IMR-90 (cell line): ENCODE measurements around the gene CDCP2. TPM values are rescaled to one million over a fixed set of nuclear protein-coding genes. Genes with fewer than 3 reads are reported as not detected.

Source experiments
- ATAC-seq: fragments of 200-7000 bp; cut with Tn5 transposase; 2 replicates; pipeline ENCODE4 v1.9.1; 2020; ENCODE audit warnings: low read depth, mild to moderate bottlenecking, moderate library complexity
- BruUV-seq: library from RNA; stranded (reverse); fragments of 400-500 nt; replicated peaks from 2 replicates; lab custom pipeline; 2021; lab: Mats Ljungman, UMichigan
- CTCF ChIA-PET: fragments of 300-600 bp; formaldehyde crosslinking; extraction: SDS; loops from one replicate; lab custom pipeline; 2021; ENCODE audit warnings: antibody characterized with exemption; lab: Yijun Ruan, JAX
- POLR2A ChIA-PET: fragments of 300-600 bp; sonication (Branson Sonifier 250); formaldehyde crosslinking; loops from one replicate; lab custom pipeline; 2022; ENCODE audit warnings: antibody characterized with exemption; ENCODE audit not compliant: unreplicated experiment; lab: Charles Lee
- DNase-seq: peaks from one replicate; pipeline ENCODE4 v3.0.0; 2013
- H2AFZ ChIP-seq: replicated peaks from 2 replicates; pipeline ENCODE3; 2013; ENCODE audit warnings: low read length, mild to moderate bottlenecking; ENCODE audit not compliant: poor library complexity
- H2AK5ac ChIP-seq: 2 replicates; pipeline ENCODE4 v1.6.1; 2013; ENCODE audit warnings: low read depth, low read length, inconsistent platforms
- H2AK9ac ChIP-seq: replicated peaks from 2 replicates; pipeline ENCODE3; 2013; ENCODE audit warnings: mild to moderate bottlenecking, low read depth, low read length, moderate library complexity; ENCODE audit not compliant: poor library complexity
- H2BK120ac ChIP-seq: 2 replicates; pipeline ENCODE4 v1.6.1; 2013; ENCODE audit warnings: low read depth, low read length, inconsistent platforms
- H2BK15ac ChIP-seq: 3 replicates; pipeline ENCODE4 v1.6.1; 2013; ENCODE audit warnings: low read depth, low read length, inconsistent platforms
- H2BK20ac ChIP-seq: 2 replicates; pipeline ENCODE4 v1.6.1; 2013; ENCODE audit warnings: low read depth, mild to moderate bottlenecking, inconsistent platforms, low read length, moderate library complexity
- H2BK5ac ChIP-seq: 2 replicates; pipeline ENCODE4 v1.6.1; 2013; ENCODE audit warnings: mild to moderate bottlenecking, low read depth, low read length, inconsistent platforms; ENCODE audit not compliant: poor library complexity, severe bottlenecking
- H3K14ac ChIP-seq: replicated peaks from 2 replicates; pipeline ENCODE4 v1.6.1; 2013; ENCODE audit warnings: low read depth, low read length, inconsistent platforms
- H3K18ac ChIP-seq: 2 replicates; pipeline ENCODE4 v1.6.1; 2013; ENCODE audit warnings: low read depth, low read length, control low read depth
- H3K23ac ChIP-seq: 2 replicates; pipeline ENCODE4 v1.6.1; 2013; ENCODE audit warnings: low read depth, low read length, inconsistent platforms
- H3K27ac ChIP-seq: 2 replicates; pipeline ENCODE4 v1.5.1; 2013; ENCODE audit warnings: mild to moderate bottlenecking, control low read depth, low read length; ENCODE audit not compliant: insufficient read depth
- H3K27me3 ChIP-seq: 2 replicates; pipeline ENCODE4 v1.6.1; 2013; ENCODE audit warnings: low read length; ENCODE audit not compliant: control insufficient read depth, insufficient read depth
- H3K36me3 ChIP-seq: 2 replicates; pipeline ENCODE4 v1.6.1; 2013; ENCODE audit warnings: low read length, mixed read lengths; ENCODE audit not compliant: control insufficient read depth, insufficient read depth
- H3K4ac ChIP-seq: 2 replicates; pipeline ENCODE4 v1.6.1; 2013; ENCODE audit warnings: low read depth, low read length, inconsistent platforms
- H3K4me1 ChIP-seq: 2 replicates; pipeline ENCODE4 v1.6.1; 2013; ENCODE audit warnings: low read length, mixed read lengths; ENCODE audit not compliant: control insufficient read depth, insufficient read depth
- H3K4me2 ChIP-seq: 2 replicates; pipeline ENCODE4 v1.6.1; 2013; ENCODE audit warnings: low read depth, mild to moderate bottlenecking, control low read depth, low read length, moderate library complexity
- H3K4me3 ChIP-seq: 2 replicates; pipeline ENCODE4 v1.5.1; 2013; ENCODE audit warnings: low read depth, mild to moderate bottlenecking, control low read depth, low read length, moderate library complexity; ENCODE audit not compliant: insufficient read depth
- H3K56ac ChIP-seq: 2 replicates; pipeline ENCODE4 v1.6.1; 2013; ENCODE audit warnings: low read length, inconsistent platforms; ENCODE audit not compliant: insufficient read depth; ENCODE audit errors: extremely low read depth
- H3K79me1 ChIP-seq, 2 experiments: 2 replicates each; pipeline ENCODE4 v1.6.1; 2013; ENCODE audit warnings: low read length in 2 of 2, inconsistent platforms in 1 of 2, low read depth in 1 of 2
- H3K9ac ChIP-seq: 2 replicates; pipeline ENCODE4 v1.6.1; 2013; ENCODE audit warnings: low read depth, low read length, control low read depth
- H3K9me1 ChIP-seq: 2 replicates; pipeline ENCODE4 v1.6.1; 2013; ENCODE audit warnings: low read length, inconsistent platforms; ENCODE audit not compliant: insufficient read depth
- H3K9me3 ChIP-seq: 2 replicates; pipeline ENCODE4 v1.6.1; 2013; ENCODE audit warnings: low read length; ENCODE audit not compliant: control insufficient read depth, insufficient read depth
- H4K20me1 ChIP-seq: 2 replicates; pipeline ENCODE4 v1.6.1; 2013; ENCODE audit warnings: low read length, inconsistent platforms; ENCODE audit not compliant: insufficient read depth
- H4K5ac ChIP-seq: 2 replicates; pipeline ENCODE4 v1.6.1; 2013; ENCODE audit warnings: mild to moderate bottlenecking, low read depth, low read length, control low read depth
- H4K8ac ChIP-seq, 2 experiments: 2 replicates each; pipeline ENCODE4 v1.6.1; 2013; ENCODE audit warnings: low read depth in 2 of 2, low read length in 2 of 2, control low read depth in 1 of 2, inconsistent platforms in 1 of 2
- H4K91ac ChIP-seq: 2 replicates; pipeline ENCODE4 v1.6.1; 2013; ENCODE audit warnings: low read depth, low read length, inconsistent platforms; ENCODE audit not compliant: insufficient read depth
- BHLHE40 ChIP-seq: fragments of 150-350 bp; IDR thresholded peaks from 2 replicates; pipeline ENCODE4 v1.6.1; 2016; ENCODE audit warnings: mild to moderate bottlenecking, low read depth, low read length
- CEBPB ChIP-seq: IDR thresholded peaks from 2 replicates; pipeline ENCODE4 v1.6.1; 2012; ENCODE audit warnings: low read depth, low read length, improper control_type of control experiment
- CHD1 ChIP-seq: IDR thresholded peaks from 2 replicates; pipeline ENCODE4 v1.6.1; 2012; ENCODE audit warnings: low read depth, low read length, improper control_type of control experiment
- CTCF ChIP-seq: conservative IDR thresholded peaks from 2 replicates; pipeline ENCODE4 v1.5.1; 2012; ENCODE audit warnings: mild to moderate bottlenecking, low read depth, low read length, improper control_type of control experiment
- FOS ChIP-seq: fragments of 150-350 bp; IDR thresholded peaks from 2 replicates; pipeline ENCODE4 v1.6.1; 2016; ENCODE audit warnings: low read depth, low read length
- MAZ ChIP-seq: IDR thresholded peaks from 2 replicates; pipeline ENCODE4 v1.6.1; 2012; ENCODE audit warnings: low read depth, mild to moderate bottlenecking, low read length, improper control_type of control experiment, moderate library complexity, borderline replicate concordance
- MXI1 ChIP-seq: IDR thresholded peaks from 2 replicates; pipeline ENCODE4 v1.6.1; 2012; ENCODE audit warnings: low read depth, mild to moderate bottlenecking, low read length, moderate library complexity, borderline replicate concordance
- NFE2L2 ChIP-seq: fragments of 150-350 bp; IDR thresholded peaks from 2 replicates; pipeline ENCODE4 v1.6.1; 2016; ENCODE audit warnings: low read depth, mild to moderate bottlenecking, low read length
- POLR2A ChIP-seq: IDR thresholded peaks from 2 replicates; pipeline ENCODE4 v1.6.1; 2012; ENCODE audit warnings: mild to moderate bottlenecking, low read depth, low read length
- RAD21 ChIP-seq: IDR thresholded peaks from 2 replicates; pipeline ENCODE4 v1.6.1; 2012; ENCODE audit warnings: low read length, improper control_type of control experiment
- RCOR1 ChIP-seq: IDR thresholded peaks from 2 replicates; pipeline ENCODE4 v1.6.1; 2012; ENCODE audit warnings: mild to moderate bottlenecking, low read length, improper control_type of control experiment; ENCODE audit not compliant: insufficient replicate concordance
- SMC3 ChIP-seq: fragments of 150-350 bp; IDR thresholded peaks from 2 replicates; pipeline ENCODE4 v1.6.1; 2016; ENCODE audit warnings: low read depth, mild to moderate bottlenecking, antibody characterized with exemption, low read length, moderate library complexity
- USF2 ChIP-seq: fragments of 150-350 bp; IDR thresholded peaks from 2 replicates; pipeline ENCODE4 v1.6.1; 2017; ENCODE audit warnings: mild to moderate bottlenecking, antibody characterized with exemption, low read length, low read depth
- WGBS, 2 experiments: methylation state at CpG; one replicate each; pipeline versions ENCODE4 v1.1.5 to v1.1.7; 2013; ENCODE audit warnings: missing lambda C conversion rate in 2 of 2; ENCODE audit not compliant: insufficient read length in 1 of 2; ENCODE audit errors: extremely low coverage in 2 of 2; 5-methylcytosine and 5-hydroxymethylcytosine counted together
- dilution Hi-C: fragments of 300-500 bp; cut with HindIII; formaldehyde crosslinking; loops from one replicate; pipeline ENCODE4 v1.14.3; 2018; ENCODE audit warnings: low sequenced_read_pairs; ENCODE audit not compliant: unreplicated experiment
- in situ Hi-C: fragments of 300-500 bp; cut with MboI; formaldehyde crosslinking; loops from 3 replicates; pipeline ENCODE4 v1.14.3; 2019; ENCODE audit warnings: low sequenced_read_pairs, inconsistent platforms, mixed read lengths
- intact Hi-C: fragments of 100-400 bp; cut with micrococcal nuclease; formaldehyde crosslinking; loops from 2 replicates; pipeline ENCODE4 v1.10.0; 2022
- polyA plus RNA-seq, 3 experiments: library from polyadenylated mRNA; depleted of rRNA; stranded (reverse); fragments of >200 nt; gene quantifications; 2 replicates each; pipeline ENCODE4 v1.2.3, GENCODE V29; 2012; ENCODE audit warnings: low replicate concordance in 1 of 3
- total RNA-seq: library from RNA; depleted of rRNA; stranded (reverse); fragments of >200 nt; gene quantifications from 2 replicates; pipeline ENCODE4 v1.2.3, GENCODE V29; 2012

Gene CDCP2
- total and polyA plus RNA-seq, 2 of the 4 experiments (the other 2 are of a cell fraction): not detected

GRCh38 chr1:54199765-54200518, 47.1 kb upstream of the CDCP2 start, which contains the start of the genes CYB5RL and MRPL37:
CYB5RL (minus strand) TSS chr1:54200030; CDS start chr1:54195616, 4,414 bp downstream.
MRPL37 (plus strand) TSS chr1:54200167; CDS start chr1:54200244, 77 bp downstream.
- H3K9me1 ChIP-seq: peaks cover 6% of the 10 kb centered on the region; the same call in 1 of the 2 replicates
- H3K56ac ChIP-seq: peak within 1 kb of the TSS; percentile 30
- peak within 1 kb of the TSS; percentile 55; the same call in 1 of the 2 replicates for H4K91ac ChIP-seq
- CTCF ChIA-PET: interaction anchor here (0.6 kb wide), 1 partner anchor 129 kb away, joined by 3 read pairs; no protein-coding TSS in a partner anchor
- in situ Hi-C loops: loop anchor here (25.0 kb wide), 1 partner anchor 338 kb away; no protein-coding TSS in a partner anchor
- H4K20me1 ChIP-seq: no peaks in the 10 kb centered on the region
- H2BK120ac ChIP-seq: 0 out of 2 replicates have a peak within 1 kb of the TSS, but pooled peaks have one; percentile 7
- no peak within 1 kb of the TSS; the same call in 2 of the 3 replicates for H2BK15ac ChIP-seq
- ATAC-seq (peak; percentile 99), DNase-seq (peak; percentile 97)
- intact Hi-C loops: loop anchor here (1.0 to 2.0 kb wide), 3 partner anchors 79 to 288 kb away; no protein-coding TSS in a partner anchor
- peaks cover 4% of the 10 kb centered on the region for H3K4me1 ChIP-seq
- H3K27me3 ChIP-seq: no peaks in the 10 kb centered on the region
- peaks cover 37 to 47% of the 10 kb centered on the region in 2 experiments for H3K79me1 ChIP-seq
- peak within 1 kb of the TSS; percentile 61 for H2AK5ac ChIP-seq
- H3K23ac ChIP-seq: peak within 1 kb of the TSS; percentile 18
- POLR2A ChIA-PET: interaction anchor here (0.5 to 0.6 kb wide), 2 partner anchors 265 to 689 kb away, joined by 3 read pairs; no protein-coding TSS in a partner anchor
- H3K18ac ChIP-seq: no peak within 1 kb of the TSS
- peak within 1 kb of the TSS; percentile 65 for H3K4ac ChIP-seq
- peaks cover 5% of the 10 kb centered on the region for H3K36me3 ChIP-seq
- dilution Hi-C loops: no loop called here
- peak within 1 kb of the TSS; percentile 69 for H4K5ac ChIP-seq
- peak within 1 kb of the TSS; percentile 66 for H3K9ac ChIP-seq
- no peak within 1 kb of the TSS for H2BK20ac ChIP-seq
- H2AFZ ChIP-seq: peak within 1 kb of the TSS; percentile 95
- H3K4me2 ChIP-seq: peak within 1 kb of the TSS; percentile 95
- no TSS peak for BruUV-seq
- H3K9me3 ChIP-seq: no peaks in the 10 kb centered on the region
- peak within 1 kb of the TSS; percentile 47 for H3K14ac ChIP-seq
- H2BK5ac ChIP-seq: no peak within 1 kb of the TSS
- peak within 1 kb of the TSS; percentile 73 for H3K4me3 ChIP-seq
- peak within 1 kb of the TSS; percentile 80 for H2AK9ac ChIP-seq
- WGBS, 2 experiments: 0% methylated on average over 12 of the region's 51 CpGs; no CpG with 5 or more reads in 1 of the 2 experiments
- H4K8ac ChIP-seq: peak within 1 kb of the TSS; percentile 83 to 97
- H3K27ac ChIP-seq: peak within 1 kb of the TSS; percentile 41
- TF ChIP-seq BHLHE40 (peak; percentile 95), CHD1 (no peak), CTCF (no peak), NFE2L2 (no peak), MXI1 (peak; percentile 78), CEBPB (no peak), RAD21 (0 out of 2 replicates have a peak, but pooled peaks have one; percentile 1), FOS (peak; percentile 50; the same call in 1 of the 2 replicates), MAZ (no peak; the same call in none of the 2 replicates), RCOR1 (no peak), USF2 (peak; percentile 32; the same call in 1 of the 2 replicates), POLR2A (peak; percentile 84), SMC3 (no peak)
